HG02798 (cell line): ENCODE results near the gene PHF20.
A peak's percentile ranks its signal among the peaks of the same experiment; 100 is the strongest.
"Not testable (repeated sequence)": the region's sequence is repeated elsewhere in the genome, so short reads cannot be mapped to it uniquely, and the experiment has no call there.

Experiments
- ATAC-seq: cut with Tn5 transposase; IDR thresholded peaks from one replicate; pipeline ENCODE4 v1.9.1; 2021; ENCODE audit warnings: mild to moderate bottlenecking; ENCODE audit not compliant: unreplicated experiment, poor library complexity

PHF20 gene

GRCh38 chr20:35882427-35883161 is 110.8 kb downstream of the PHF20 start:
- not testable (repeated sequence) for ATAC-seq

GRCh38 chr20:35883336-35883777 is 111.5 kb downstream of the PHF20 start:
- no peak for ATAC-seq

- ATAC-seq, result no peak
These were observed 112.1 kb downstream of the PHF20 start for GRCh38 chr20:35883778-35884540.

GRCh38 chr20:35884541-35884865 is 112.7 kb downstream of the PHF20 start:
- no peak for ATAC-seq

- ATAC-seq, result no peak
These were observed 113.4 kb downstream of the PHF20 start for GRCh38 chr20:35885212-35885611.

- ATAC-seq, result no peak
These were observed 114.7 kb downstream of the PHF20 start for GRCh38 chr20:35886537-35886936.

GRCh38 chr20:35887393-35888064 is 115.7 kb downstream of the PHF20 start:
- ATAC-seq, result no peak

- ATAC-seq, result no peak
These were observed 116.8 kb downstream of the PHF20 start for GRCh38 chr20:35888657-35889056.

GRCh38 chr20:35891375-35891774 is 119.6 kb downstream of the PHF20 start:
- ATAC-seq, result no peak

GRCh38 chr20:35892871-35893270 is 121.1 kb downstream of the PHF20 start:
- ATAC-seq, result no peak

GRCh38 chr20:35893942-35894341 is 122.1 kb downstream of the PHF20 start:
- peak; percentile 83 for ATAC-seq

- not testable (repeated sequence) for ATAC-seq
These were observed 123.7 kb downstream of the PHF20 start for GRCh38 chr20:35895516-35895915.

GRCh38 chr20:35899064-35899463 is 127.2 kb downstream of the PHF20 start:
- ATAC-seq, result no peak

- not testable (repeated sequence) for ATAC-seq
These were observed 129.4 kb downstream of the PHF20 start for GRCh38 chr20:35901230-35901629.

- no peak for ATAC-seq
These were observed 130.1 kb downstream of the PHF20 start for GRCh38 chr20:35901678-35902544.

- ATAC-seq, result no peak
These were observed 130.7 kb downstream of the PHF20 start for GRCh38 chr20:35902545-35902941.

GRCh38 chr20:35903843-35904242 is 132.0 kb downstream of the PHF20 start:
- no peak for ATAC-seq

GRCh38 chr20:35904982-35905663 is 133.3 kb downstream of the PHF20 start:
- no peak for ATAC-seq

GRCh38 chr20:35907017-35907701 is 135.3 kb downstream of the PHF20 start:
- ATAC-seq, result no peak
